HG03135 (cell line): Measurements from ENCODE around the gene STK17A.
"Not testable (repeated sequence)": the region's sequence is repeated elsewhere in the genome, so short reads cannot be mapped to it uniquely, and the experiment has no call there.

Source experiments
- ATAC-seq: cut with Tn5 transposase; IDR thresholded peaks from one replicate; pipeline ENCODE4 v1.9.1; 2021; ENCODE audit warnings: mild to moderate bottlenecking, moderate library complexity; ENCODE audit not compliant: unreplicated experiment

STK17A gene

DNA sequence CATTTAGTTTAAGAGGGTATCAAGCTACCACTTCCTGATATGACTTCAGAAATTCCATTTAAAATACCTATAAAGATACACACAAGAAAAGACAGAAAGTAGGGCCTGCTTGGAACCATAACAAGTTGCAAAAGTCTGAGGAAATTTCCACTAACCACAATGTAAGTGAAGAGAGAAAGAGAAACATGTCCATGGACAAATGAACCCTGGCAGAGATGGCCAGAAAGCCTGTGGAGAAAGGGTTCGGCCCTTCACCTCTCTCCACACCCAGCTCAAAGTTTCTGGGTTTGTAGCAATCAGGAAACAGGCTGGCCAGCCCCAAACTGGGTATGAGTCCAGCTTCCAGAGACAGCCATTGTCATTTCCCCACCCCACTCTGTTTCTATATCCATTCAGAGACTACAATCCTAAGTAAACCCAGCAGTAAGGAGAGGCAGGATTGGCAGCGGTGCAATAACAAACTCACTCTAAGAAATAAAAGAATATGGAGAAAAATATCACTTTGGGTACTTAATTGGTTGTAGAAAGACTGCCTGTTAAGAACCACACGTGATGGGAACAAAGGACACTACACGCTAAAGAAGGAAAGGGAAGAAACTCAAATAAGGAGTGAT is 71.1 kb downstream of the STK17A start:
- no peak for ATAC-seq

DNA sequence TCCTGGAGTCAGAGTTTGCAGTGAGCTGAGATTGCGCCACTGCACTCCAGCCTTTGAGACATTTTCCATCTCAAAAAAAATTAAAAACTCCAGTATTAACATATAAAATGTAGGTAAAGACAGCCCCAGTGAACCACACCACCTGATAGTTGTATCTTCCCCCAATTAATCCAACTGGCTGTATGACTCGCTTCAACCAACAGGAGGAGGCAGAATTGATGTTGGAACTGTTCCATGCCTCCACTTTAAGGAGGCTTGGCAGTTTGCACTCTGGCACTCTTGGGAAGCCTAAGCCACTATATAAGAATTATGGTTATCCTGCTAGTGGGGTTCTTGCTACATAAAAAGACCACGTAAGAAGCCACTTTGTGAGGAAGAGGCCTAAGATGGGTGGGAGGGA is 72.7 kb downstream of the STK17A start:
- no peak for ATAC-seq

- ATAC-seq: no peak
These were observed 74.1 kb downstream of the STK17A start for GRCh38 chr7:43656997-43657396.

GRCh38 chr7:43658718-43659548 is 76.0 kb downstream of the STK17A start:
- ATAC-seq: no peak

GRCh38 chr7:43659549-43659896 is 76.6 kb downstream of the STK17A start:
- ATAC-seq: no peak

GRCh38 chr7:43660141-43660540 is 77.2 kb downstream of the STK17A start:
- ATAC-seq: no peak

DNA sequence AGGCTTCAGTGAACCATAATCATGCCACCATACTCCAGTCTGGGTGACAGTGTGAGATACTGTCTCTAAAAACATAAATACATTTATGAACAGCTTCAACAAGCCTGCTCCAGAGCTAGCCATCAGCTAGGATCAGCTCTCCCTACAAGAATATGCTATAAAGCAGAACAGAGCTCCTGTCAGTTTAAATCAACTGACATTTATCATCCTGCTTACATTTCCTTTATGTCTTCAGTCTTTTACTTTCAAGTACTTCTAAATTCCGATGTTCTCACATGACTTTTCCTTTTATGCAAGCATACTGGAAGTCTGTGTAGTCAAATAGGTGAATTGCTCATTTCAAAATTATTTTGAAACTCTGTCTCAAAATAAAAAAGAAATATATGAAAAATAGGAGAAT is 81.8 kb downstream of the STK17A start:
- no peak for ATAC-seq

- ATAC-seq: no peak
These were observed 84.0 kb downstream of the STK17A start for GRCh38 chr7:43666938-43667337.

GRCh38 chr7:43668035-43668434 is 85.1 kb downstream of the STK17A start:
- ATAC-seq: no peak

- no peak for ATAC-seq
These were observed 86.6 kb downstream of the STK17A start for GRCh38 chr7:43669286-43670081.

- ATAC-seq: no peak
These were observed 88.6 kb downstream of the STK17A start for GRCh38 chr7:43671521-43671920.

DNA sequence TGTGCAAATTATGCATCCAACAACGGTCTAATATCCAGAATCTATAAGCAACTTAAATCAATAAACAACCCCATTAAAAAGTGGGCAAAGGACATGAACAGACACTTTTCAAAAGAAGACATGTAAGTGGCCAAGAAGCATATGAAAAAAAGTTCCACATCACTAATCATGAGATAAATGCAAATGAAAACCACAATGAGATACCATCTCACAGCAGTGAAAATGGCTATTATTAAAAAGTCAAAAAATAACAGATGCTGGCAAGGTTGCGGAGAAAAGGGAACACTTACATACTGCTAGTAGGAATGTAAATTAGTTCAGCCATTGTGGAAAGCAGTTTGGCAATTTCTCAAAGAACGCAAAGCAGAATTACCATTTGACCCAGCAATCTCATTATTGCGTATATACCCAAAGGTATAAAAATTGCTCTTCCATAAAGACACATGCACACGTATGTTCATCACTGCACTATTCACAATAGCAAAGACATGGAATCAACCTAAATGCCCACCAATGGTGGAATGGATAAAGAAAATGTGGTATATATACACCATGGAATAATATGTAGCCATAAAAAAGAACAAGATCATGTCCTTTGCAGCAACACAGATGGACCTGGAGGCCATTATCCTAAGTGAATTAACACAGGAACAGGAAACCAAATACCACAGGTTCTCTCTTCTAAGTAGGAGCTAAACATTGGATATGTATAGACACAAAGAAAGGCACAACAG is 90.5 kb downstream of the STK17A start:
- not testable (repeated sequence) for ATAC-seq

GRCh38 chr7:43674559-43675436 is 91.9 kb downstream of the STK17A start:
- no peak for ATAC-seq
